GM18868 (cell line): Measurements from ENCODE around the gene GSTCD.
A peak's percentile ranks its signal among the peaks of the same experiment; 100 is the strongest.
"Not testable (repeated sequence)": the region's sequence is repeated elsewhere in the genome, so short reads cannot be mapped to it uniquely, and the experiment has no call there.

Source experiments
- ATAC-seq: cut with Tn5 transposase; IDR thresholded peaks from one replicate; pipeline ENCODE4 v1.9.1; 2021; ENCODE audit warnings: mild to moderate bottlenecking, moderate library complexity; ENCODE audit not compliant: unreplicated experiment

GSTCD gene

DNA sequence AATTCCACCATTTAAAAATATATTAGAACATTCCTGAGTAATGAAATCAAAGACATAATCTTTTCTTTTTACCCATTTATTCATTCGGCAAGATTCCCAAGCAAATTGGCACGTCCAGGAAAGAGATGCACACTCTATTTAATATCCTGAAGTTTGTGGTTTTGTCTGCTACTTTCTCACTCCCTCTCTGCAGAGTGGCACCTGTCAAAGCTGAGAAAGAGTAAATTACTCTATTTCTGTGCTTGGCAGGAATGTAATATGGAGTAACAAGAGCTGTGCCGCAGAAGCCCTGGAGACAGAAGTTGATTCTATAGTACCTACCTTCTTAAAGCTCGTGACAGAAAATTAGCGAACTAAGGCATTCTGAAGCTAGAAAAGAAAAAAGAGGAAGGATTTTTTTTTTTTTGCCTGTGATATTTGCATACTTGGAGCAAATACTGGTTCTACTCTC is 5.5 kb downstream of the GSTCD start:
- peak; percentile 69 for ATAC-seq

GRCh38 chr4:105714932-105715331 is 6.3 kb downstream of the GSTCD start:
- ATAC-seq = no peak

- ATAC-seq = no peak
Observed at GRCh38 chr4:105715692-105716278, 7.2 kb downstream of the GSTCD start.

- ATAC-seq = no peak
Observed at GRCh38 chr4:105719204-105719603, 10.6 kb downstream of the GSTCD start.

DNA sequence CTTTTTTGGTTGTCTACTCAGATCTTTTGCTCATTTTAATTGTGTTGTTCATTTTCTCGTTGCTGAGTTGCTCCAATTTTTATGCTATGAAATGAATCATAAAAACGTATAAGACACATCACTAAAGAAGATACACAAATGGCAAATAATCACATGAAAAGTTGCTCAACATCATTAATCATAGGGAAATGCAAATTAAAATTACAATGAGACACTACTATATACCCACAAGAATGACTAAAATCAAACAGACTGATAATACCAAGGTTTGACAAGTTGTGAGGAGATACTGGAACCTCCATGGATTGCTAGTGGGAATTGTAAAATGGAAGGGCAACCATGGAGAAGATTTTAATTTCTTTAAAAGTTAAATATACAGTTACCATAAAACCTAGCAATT is 17.0 kb downstream of the GSTCD start:
- ATAC-seq = no peak

- ATAC-seq = not testable (repeated sequence)
Observed at GRCh38 chr4:105729895-105730294, 21.3 kb downstream of the GSTCD start.

DNA sequence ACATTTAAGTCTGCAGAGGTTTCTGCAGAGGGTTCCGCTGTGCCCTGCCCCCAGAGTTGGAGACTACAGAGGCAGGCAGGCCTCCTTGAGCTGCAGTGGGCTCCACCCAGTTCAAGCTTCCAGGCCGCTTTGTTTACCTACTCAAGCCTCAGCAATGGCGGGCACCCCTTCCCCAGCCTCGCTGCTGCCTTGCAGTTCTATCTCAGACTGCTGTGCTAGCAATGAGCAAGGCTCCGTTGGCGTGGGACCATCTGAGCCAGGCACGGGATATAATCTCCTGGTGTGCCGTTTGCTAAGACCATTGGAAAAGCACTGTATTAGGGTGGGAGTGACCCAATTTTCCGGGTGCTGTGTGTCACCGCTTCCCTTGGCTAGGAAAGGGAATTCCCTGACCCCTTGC is 26.6 kb downstream of the GSTCD start:
- not testable (repeated sequence) for ATAC-seq

GRCh38 chr4:105741548-105741947 is 33.0 kb downstream of the GSTCD start:
- ATAC-seq = no peak

- ATAC-seq = peak; percentile 37
Observed at GRCh38 chr4:105748222-105748621, 39.6 kb downstream of the GSTCD start.

- peak; percentile 51 for ATAC-seq
Observed at GRCh38 chr4:105751718-105752299, 43.2 kb downstream of the GSTCD start.

DNA sequence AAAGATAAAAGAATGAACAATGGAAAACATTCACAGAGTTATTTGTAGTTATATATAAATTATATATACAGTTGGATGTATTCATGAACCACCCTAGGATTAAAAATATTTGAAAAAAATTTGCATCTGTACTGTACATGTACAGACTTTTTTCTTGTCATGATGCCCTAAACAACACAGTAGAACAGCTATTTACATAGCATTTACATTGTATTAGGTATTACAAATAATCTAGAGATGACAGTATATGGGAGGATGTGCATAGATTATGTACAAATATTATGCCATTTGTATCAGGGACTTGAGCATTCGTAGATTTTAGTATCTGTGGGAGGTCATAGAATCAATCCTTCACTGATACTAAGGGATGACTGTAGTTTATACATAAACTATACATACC is 44.8 kb downstream of the GSTCD start:
- no peak for ATAC-seq

- peak; percentile 26 for ATAC-seq
Observed at GRCh38 chr4:105755375-105755774, 46.8 kb downstream of the GSTCD start.

- peak; percentile 57 for ATAC-seq
Observed at GRCh38 chr4:105758958-105759357, 50.4 kb downstream of the GSTCD start.

GRCh38 chr4:105765690-105766407 is 57.3 kb downstream of the GSTCD start:
- ATAC-seq = no peak

- ATAC-seq = no peak
Observed at GRCh38 chr4:105767579-105767978, 59.0 kb downstream of the GSTCD start.

DNA sequence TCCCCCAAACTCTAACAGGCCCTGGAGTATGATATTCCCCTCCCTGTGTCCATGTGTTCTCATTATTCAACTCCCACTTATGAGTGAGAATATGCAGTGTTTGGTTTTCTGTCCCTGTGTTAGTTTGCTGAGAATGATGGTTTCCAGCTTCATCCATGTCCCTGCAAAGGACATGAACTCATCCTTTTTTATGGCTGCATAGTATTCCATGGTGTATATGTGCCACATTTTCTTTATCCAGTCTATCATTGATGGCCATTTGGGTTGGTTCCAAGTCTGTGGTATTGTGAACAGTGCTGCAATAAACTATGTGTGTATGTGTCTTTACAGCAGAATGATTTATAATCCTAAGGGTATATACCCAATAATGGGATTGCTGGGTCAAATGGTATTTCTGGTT is 61.9 kb downstream of the GSTCD start:
- ATAC-seq = not testable (repeated sequence)

- not testable (repeated sequence) for ATAC-seq
Observed at GRCh38 chr4:105772065-105772464, 63.5 kb downstream of the GSTCD start.

- ATAC-seq = not testable (repeated sequence)
Observed at GRCh38 chr4:105775760-105776415, 67.3 kb downstream of the GSTCD start.

DNA sequence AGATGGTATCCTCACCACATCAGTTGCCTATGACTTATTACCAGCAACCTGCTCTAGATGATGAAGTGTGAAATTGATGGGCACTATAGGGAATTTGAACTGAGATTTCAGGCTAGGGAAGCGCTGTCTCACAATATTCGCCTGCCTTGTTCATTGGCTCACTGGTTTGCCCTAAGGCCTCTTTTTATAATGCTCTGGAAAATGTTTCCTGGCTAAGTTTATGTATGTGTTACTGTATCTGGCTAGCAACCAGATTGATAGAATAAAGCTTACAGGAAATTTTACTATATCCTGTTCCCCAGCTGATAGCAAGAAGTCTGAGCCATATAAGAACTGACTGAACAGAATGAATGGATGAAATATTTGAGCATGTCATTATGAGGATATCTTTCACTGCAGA is 71.6 kb downstream of the GSTCD start:
- no peak for ATAC-seq

GRCh38 chr4:105784761-105785160 is 76.2 kb downstream of the GSTCD start:
- ATAC-seq = no peak

DNA sequence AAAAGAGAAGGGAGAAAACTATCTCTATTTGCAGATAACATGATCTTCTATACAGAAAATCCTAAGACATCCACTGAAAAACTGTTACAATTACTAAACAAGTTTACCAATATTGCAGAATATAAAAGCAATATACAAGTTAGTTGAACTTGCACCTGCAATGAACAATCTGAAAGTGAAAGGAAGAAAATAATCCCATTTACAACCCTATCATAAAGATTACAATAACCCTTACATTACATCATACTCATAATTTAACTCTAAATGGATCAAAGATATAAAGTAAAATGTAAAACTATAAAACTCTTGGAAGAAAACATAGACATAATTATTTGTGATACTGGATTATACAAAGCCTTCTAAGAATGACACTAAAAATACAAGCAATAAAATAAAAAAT is 77.2 kb downstream of the GSTCD start:
- ATAC-seq = no peak

GRCh38 chr4:105786748-105787147 is 78.2 kb downstream of the GSTCD start:
- ATAC-seq = no peak
